T-cell (primary cell): ENCODE data around the gene PTPRJ. TPM values are rescaled to one million over a fixed set of nuclear protein-coding genes. Genes with fewer than 3 reads are reported as not detected.
A peak's percentile ranks its signal among the peaks of the same experiment; 100 is the strongest.

Experiments
- ATAC-seq, 4 experiments: fragments of 200-7000 bp in 3 of 4; fragments of 150-1000 bp in 1 of 4; cut with Tn5 transposase; replicated peaks in 1 of 4; 1 replicate in 3 of 4; 2 replicates in 1 of 4; pipeline ENCODE4 v1.10.0; 2021; ENCODE audit warnings: moderate library complexity in 3 of 4, mild to moderate bottlenecking in 2 of 4, moderate number of reproducible peaks in 1 of 4
- CTCF ChIA-PET, 2 donors: fragments of 300-600 bp; sonication (Branson Sonifier 250); formaldehyde crosslinking; loops; one replicate each; lab custom pipeline; 2022; ENCODE audit warnings: antibody characterized with exemption in 2 of 2; lab: Charles Lee
- POLR2A ChIA-PET, 2 donors: fragments of 300-600 bp; sonication (Branson Sonifier 250); formaldehyde crosslinking; loops; one replicate each; lab custom pipeline; 2022; ENCODE audit warnings: antibody characterized with exemption in 2 of 2; lab: Charles Lee
- DNase-seq, 35 experiments: peaks; one replicate each; pipeline versions ENCODE4 v3.0.0 to v3.0.0-alpha.2; 2013 to 2023
- H3K27ac ChIP-seq: one replicate; pipeline ENCODE4 v1.5.1; 2013; ENCODE audit warnings: low read length
- H3K27me3 ChIP-seq, 2 experiments: replicated peaks in 1 of 2; 1 replicate in 1 of 2; 2 replicates in 1 of 2; pipeline versions ENCODE4 v1.6.1 to v1.7.0; 2013; ENCODE audit warnings: low read length in 1 of 2, mixed read lengths in 1 of 2; ENCODE audit not compliant: control insufficient read depth in 2 of 2, insufficient read depth in 2 of 2; ENCODE audit errors: extremely low read depth in 1 of 2
- H3K36me3 ChIP-seq, 2 donors: 1 replicate in 1 of 2; 2 replicates in 1 of 2; pipeline versions ENCODE4 v1.6.1 to v1.7.0; 2013; ENCODE audit warnings: low read length in 1 of 2; ENCODE audit not compliant: control insufficient read depth in 2 of 2, insufficient read depth in 1 of 2; ENCODE audit errors: extremely low read depth in 1 of 2
- H3K4me1 ChIP-seq, 2 experiments: 1 replicate in 1 of 2; 2 replicates in 1 of 2; pipeline versions ENCODE4 v1.6.1 to v1.7.0; 2013; ENCODE audit warnings: low read length in 2 of 2, mixed read lengths in 1 of 2; ENCODE audit not compliant: insufficient read depth in 2 of 2, control insufficient read depth in 1 of 2; ENCODE audit errors: extremely low read depth in 1 of 2
- H3K4me3 ChIP-seq, 2 donors: 1 replicate in 1 of 2; 2 replicates in 1 of 2; pipeline versions ENCODE4 v1.5.1 to v1.7.0; 2013; ENCODE audit warnings: mild to moderate bottlenecking in 2 of 2, low read length in 1 of 2, moderate library complexity in 1 of 2; ENCODE audit not compliant: control insufficient read depth in 1 of 2; ENCODE audit errors: extremely low read depth in 1 of 2
- H3K9me3 ChIP-seq: 2 replicates; pipeline ENCODE4 v1.7.0; 2013
- H3K27ac Mint-ChIP-seq, 2 donors: one replicate each; pipeline ENCODE4 v1.8.0; 2020 to 2021; ENCODE audit warnings: mild to moderate bottlenecking in 2 of 2, mixed read lengths in 2 of 2
- H3K27me3 Mint-ChIP-seq, 2 donors: one replicate each; pipeline ENCODE4 v1.8.0; 2021 to 2022; ENCODE audit warnings: mixed read lengths in 2 of 2
- H3K36me3 Mint-ChIP-seq: one replicate; pipeline ENCODE4 v1.8.0; 2021; ENCODE audit warnings: mixed read lengths
- H3K4me1 Mint-ChIP-seq, 3 donors: one replicate each; pipeline ENCODE4 v1.8.0; 2020 to 2022; ENCODE audit warnings: mixed read lengths in 3 of 3, mild to moderate bottlenecking in 1 of 3
- H3K4me3 Mint-ChIP-seq, 3 donors: one replicate each; pipeline ENCODE4 v1.8.0; 2020 to 2022; ENCODE audit warnings: mild to moderate bottlenecking in 3 of 3, mixed read lengths in 3 of 3, moderate library complexity in 3 of 3
- H3K9me3 Mint-ChIP-seq, 3 donors: one replicate each; pipeline ENCODE4 v1.8.0; 2020 to 2022; ENCODE audit warnings: mixed read lengths in 3 of 3
- WGBS: methylation state at CpG from one replicate; pipeline ENCODE4 v1.1.5; 2013; ENCODE audit warnings: missing lambda C conversion rate; ENCODE audit not compliant: insufficient coverage; 5-methylcytosine and 5-hydroxymethylcytosine counted together
- total RNA-seq, 35 experiments: library from RNA in 6 of 35; stranded (reverse) in 6 of 35; fragments of 120-200 nt in 1 of 35; gene quantifications; one replicate each; pipeline versions ENCODE4 v1.2.1 to v1.2.4 and lab custom pipeline; 2013 to 2026

PTPRJ gene
- total RNA-seq, 5 donors from 2014 or later (not counting 1 experiment from before 2014, with no cell fraction given), result 44.8 to 71.0 (median 57.9) TPM

DNA sequence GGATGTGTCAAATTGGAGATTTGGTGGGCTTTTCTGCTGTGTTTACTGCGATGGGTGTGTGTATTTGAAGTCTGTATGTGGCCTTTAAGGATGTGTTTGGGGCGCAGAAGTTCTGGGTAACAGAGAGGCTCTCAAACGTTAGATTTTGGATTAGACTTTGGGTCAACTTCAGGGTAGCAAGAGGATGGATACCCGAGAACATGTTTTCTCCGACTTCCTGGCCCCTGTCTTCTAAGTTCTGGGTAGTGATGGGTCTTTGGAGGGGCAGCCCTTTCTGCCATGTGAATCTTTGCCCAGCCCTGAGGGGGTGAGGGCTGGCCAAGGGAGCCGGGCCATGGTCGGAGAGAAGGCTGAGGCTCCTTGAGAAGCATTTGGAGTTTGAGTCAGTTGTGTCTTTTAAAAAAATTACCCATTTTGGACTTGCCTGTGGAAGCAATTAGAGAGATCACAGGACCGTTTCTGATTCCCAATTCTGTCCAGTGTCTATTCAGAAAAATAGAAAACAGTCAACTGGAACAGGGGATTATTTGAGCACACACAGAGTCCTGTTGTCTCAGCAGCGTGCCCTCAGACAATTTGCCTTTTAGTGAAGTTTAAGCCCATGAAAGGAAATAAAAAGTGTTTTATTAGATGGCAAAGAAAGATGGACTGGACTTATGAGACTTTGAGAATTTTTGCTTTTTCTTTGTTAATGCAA lies 114.4 kb downstream of the PTPRJ start:
- no peak overlapping the region for H3K27ac Mint-ChIP-seq
- WGBS, result 94% methylated on average over 8 of the region's 9 CpGs
- Histone ChIP-seq H3K4me1 (peaks cover 2 to 22% of the 10 kb centered on the region in 2 experiments), H3K27me3 (no peaks in the 10 kb centered on the region), H3K9me3 (no peaks in the 10 kb centered on the region), H3K4me3 (no peak overlapping the region), H3K27ac (no peak overlapping the region), H3K36me3 (no peaks in the 10 kb centered on the region)
- H3K4me1 Mint-ChIP-seq, result peaks cover 75 to 79% (median 76%) of the 10 kb centered on the region in 3 donors
- H3K27me3 Mint-ChIP-seq, result no peaks in the 10 kb centered on the region
- ChIA-PET POLR2A (no interaction called here), CTCF (no interaction called here)
- no peaks in the 10 kb centered on the region for H3K36me3 Mint-ChIP-seq
- DNase-seq (no peak), ATAC-seq (no peak)
- no peak overlapping the region for H3K4me3 Mint-ChIP-seq
- no peaks in the 10 kb centered on the region for H3K9me3 Mint-ChIP-seq

- DNase-seq, result no peak
- H3K27me3 ChIP-seq, result no peaks in the 10 kb centered on the region
- Mint-ChIP-seq H3K4me3 (no peak overlapping the region), H3K27ac (no peak overlapping the region), H3K4me1 (peaks cover 67 to 73% (median 68%) of the 10 kb centered on the region in 3 donors), H3K27me3 (no peaks in the 10 kb centered on the region), H3K36me3 (no peaks in the 10 kb centered on the region), H3K9me3 (no peaks in the 10 kb centered on the region)
- 89% methylated on average over 10 of the region's 12 CpGs for WGBS
- H3K27ac ChIP-seq, result no peak overlapping the region
- CTCF ChIA-PET, result no interaction called here
- POLR2A ChIA-PET, result interaction anchor here (0.6 kb wide), 2 partner anchors 57 to 138 kb away, joined by 6 to 10 read pairs; no protein-coding TSS in a partner anchor
- no peak overlapping the region for H3K4me3 ChIP-seq
- H3K4me1 ChIP-seq, result peaks cover 0 to 23% of the 10 kb centered on the region in 2 experiments
- H3K9me3 ChIP-seq, result no peaks in the 10 kb centered on the region
- ATAC-seq, result no peak
- H3K36me3 ChIP-seq, result no peaks in the 10 kb centered on the region
Observed at GRCh38 chr11:48095779-48096470, 115.6 kb downstream of the PTPRJ start.

DNA sequence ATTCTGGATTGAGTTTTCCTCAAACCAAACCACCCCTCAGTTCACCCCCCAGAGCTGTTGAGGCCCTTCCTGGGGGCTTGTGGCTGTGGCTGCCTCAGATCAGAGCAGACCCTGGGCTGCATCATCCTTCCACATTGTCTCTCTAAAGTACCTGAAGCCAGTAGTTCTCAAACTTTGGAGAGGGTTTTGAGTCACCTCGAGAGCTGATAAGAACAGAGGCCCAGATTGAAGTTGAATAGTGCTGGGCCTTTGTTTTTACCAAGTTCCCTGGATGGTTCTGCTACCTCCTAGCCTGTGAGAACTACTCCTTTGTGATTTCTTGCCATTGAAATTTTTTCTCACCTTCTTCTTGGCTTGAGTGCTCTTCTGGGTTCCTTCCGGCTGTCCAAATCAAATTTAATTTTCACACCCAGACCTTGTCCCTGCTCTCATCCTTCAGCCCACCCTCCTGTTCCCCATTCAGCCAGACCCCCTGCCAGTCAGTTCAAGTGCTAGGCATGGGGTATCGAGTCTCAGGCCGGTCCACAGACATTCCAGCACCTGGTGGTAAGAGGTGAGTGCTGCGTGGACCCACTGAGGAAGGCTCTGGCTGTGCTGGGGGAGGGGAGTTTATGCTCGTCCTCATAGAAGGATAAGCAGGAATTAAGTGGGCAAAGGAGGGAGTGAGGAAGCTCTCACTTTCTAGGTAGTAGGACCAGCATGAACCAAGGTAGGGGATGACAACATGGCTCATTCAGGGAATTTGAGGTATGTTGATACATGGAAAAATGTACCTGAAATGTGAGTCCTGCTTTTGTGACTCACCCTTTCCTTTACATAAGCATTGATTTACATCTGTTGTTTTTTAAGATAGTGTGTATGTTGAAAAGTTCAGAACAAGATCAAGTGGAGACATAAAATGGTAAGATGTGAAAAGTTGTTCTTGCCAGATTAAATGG lies 116.5 kb downstream of the PTPRJ start:
- Mint-ChIP-seq H3K9me3 (no peaks in the 10 kb centered on the region), H3K4me3 (no peak overlapping the region), H3K36me3 (no peaks in the 10 kb centered on the region), H3K27me3 (no peaks in the 10 kb centered on the region), H3K4me1 (peaks cover 64 to 72% (median 66%) of the 10 kb centered on the region in 3 donors), H3K27ac (peak overlapping the region; percentile 28 to 44)
- Histone ChIP-seq H3K27me3 (no peaks in the 10 kb centered on the region), H3K36me3 (no peaks in the 10 kb centered on the region), H3K4me1 (peaks cover 0 to 30% of the 10 kb centered on the region in 2 experiments), H3K9me3 (no peaks in the 10 kb centered on the region), H3K4me3 (no peak overlapping the region), H3K27ac (no peak overlapping the region)
- DNase-seq (no peak), ATAC-seq (peak in 1 of 4 experiments; percentile 23)
- CTCF ChIA-PET, result interaction anchor here (0.6 to 1.2 kb wide), 2 partner anchors 9 to 162 kb away, joined by 3 to 4 read pairs; no protein-coding TSS in a partner anchor
- POLR2A ChIA-PET, result no interaction called here
- 87% methylated on average over 6 of the region's 6 CpGs for WGBS

DNA sequence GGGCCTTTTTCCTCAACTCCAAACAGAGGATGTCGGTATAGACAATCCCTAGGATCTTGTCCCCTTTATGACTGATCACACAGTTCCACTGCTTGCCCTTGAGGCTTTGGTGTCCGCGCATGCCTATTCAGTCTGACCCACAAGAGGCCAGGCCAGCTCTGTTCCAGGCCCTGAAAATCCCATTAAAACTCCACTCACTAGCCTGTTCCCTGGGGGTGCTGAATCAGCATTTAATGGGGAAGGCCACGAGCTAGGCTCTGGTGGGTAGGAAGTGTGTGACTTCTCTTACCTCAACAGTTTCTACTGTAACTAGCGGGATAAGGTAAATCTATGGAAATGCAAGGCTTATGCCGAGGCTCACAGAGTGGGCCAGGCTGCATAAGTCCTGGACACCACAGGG lies 117.7 kb downstream of the PTPRJ start:
- 81% methylated on average over 3 of the region's 6 CpGs for WGBS
- Histone ChIP-seq H3K36me3 (no peaks in the 10 kb centered on the region), H3K27ac (no peak overlapping the region), H3K9me3 (no peaks in the 10 kb centered on the region), H3K4me1 (peaks cover 0 to 25% of the 10 kb centered on the region in 2 experiments), H3K27me3 (no peaks in the 10 kb centered on the region), H3K4me3 (no peak overlapping the region)
- DNase-seq, result no peak
- ChIA-PET POLR2A (no interaction called here), CTCF (interaction anchor here in 1 of 2 donors (0.6 to 0.7 kb wide), 2 partner anchors 162 to 1453 kb away, joined by 3 to 7 read pairs; no protein-coding TSS in a partner anchor)
- H3K36me3 Mint-ChIP-seq, result no peaks in the 10 kb centered on the region
- H3K4me3 Mint-ChIP-seq, result no peak overlapping the region
- no peaks in the 10 kb centered on the region for H3K27me3 Mint-ChIP-seq
- no peak overlapping the region for H3K27ac Mint-ChIP-seq
- no peak for ATAC-seq
- peaks cover 63 to 75% (median 65%) of the 10 kb centered on the region in 3 donors for H3K4me1 Mint-ChIP-seq
- no peaks in the 10 kb centered on the region for H3K9me3 Mint-ChIP-seq

GRCh38 chr11:48099916-48100446 lies 119.6 kb downstream of the PTPRJ start:
- DNase-seq, result no peak
- WGBS, result no CpG with 5 or more reads among the region's 6 CpGs
- peaks cover 0 to 23% of the 10 kb centered on the region in 2 experiments for H3K4me1 ChIP-seq

More at GRCh38 chr11:48099916-48100446, 119.6 kb downstream of the PTPRJ start:
- no peaks in the 10 kb centered on the region for H3K36me3 Mint-ChIP-seq
- no peak overlapping the region for H3K27ac Mint-ChIP-seq
- no peaks in the 10 kb centered on the region for H3K27me3 Mint-ChIP-seq
- CTCF ChIA-PET, result interaction anchor here (0.6 to 1.3 kb wide), 3 partner anchors 70 to 166 kb away, joined by 4 to 5 read pairs (median 4); no protein-coding TSS in a partner anchor
- H3K4me1 Mint-ChIP-seq, result peaks cover 49 to 75% (median 57%) of the 10 kb centered on the region in 3 donors
- no peaks in the 10 kb centered on the region for H3K27me3 ChIP-seq
- H3K4me3 Mint-ChIP-seq, result no peak overlapping the region
- H3K4me3 ChIP-seq, result no peak overlapping the region
- H3K9me3 Mint-ChIP-seq, result no peaks in the 10 kb centered on the region
- ATAC-seq, result no peak
- no peaks in the 10 kb centered on the region for H3K36me3 ChIP-seq
- no peaks in the 10 kb centered on the region for H3K9me3 ChIP-seq
- H3K27ac ChIP-seq, result no peak overlapping the region
- POLR2A ChIA-PET, result interaction anchor here in 1 of 2 donors (0.6 kb wide), 1 partner anchor 12 kb away, joined by 3 read pairs; no protein-coding TSS in a partner anchor
